AG04450 (cell line): ENCODE data around the gene MTRF1. TPM values are rescaled to one million over a fixed set of nuclear protein-coding genes. Genes with fewer than 3 reads are reported as not detected.

Experiments used
- CTCF ChIA-PET: fragments of 300-600, 350-600 bp; formaldehyde crosslinking; extraction: SDS; loops from one replicate; lab custom pipeline; 2022; ENCODE audit warnings: antibody characterized with exemption, inconsistent platforms; lab: Charles Lee
- POLR2A ChIA-PET: fragments of 350-600 bp; formaldehyde crosslinking; extraction: SDS; loops from one replicate; lab custom pipeline; 2021; ENCODE audit warnings: antibody characterized with exemption, inconsistent platforms; lab: Yijun Ruan, JAX
- DNase-seq: peaks from one replicate; pipeline ENCODE4 v3.0.0-alpha.2; 2011; ENCODE audit warnings: low read depth, low spot score
- H3K27ac ChIP-seq: one replicate; pipeline ENCODE4 v1.5.1; 2012; ENCODE audit warnings: low read depth, low read length, control low read depth
- H3K27me3 ChIP-seq: one replicate; pipeline ENCODE4 v1.6.0; 2012; ENCODE audit warnings: low read length; ENCODE audit not compliant: control insufficient read depth, insufficient read depth
- H3K4me3 ChIP-seq: 2 replicates; pipeline ENCODE4 v1.5.1; 2011; ENCODE audit warnings: mild to moderate bottlenecking, low read depth, low read length, control low read depth
- H3K9me3 ChIP-seq: 2 replicates; pipeline ENCODE4 v1.5.1; 2012; ENCODE audit warnings: low read length; ENCODE audit not compliant: control insufficient read depth, insufficient read depth
- CTCF ChIP-seq: IDR thresholded peaks from 2 replicates; pipeline ENCODE4 v1.5.1; 2011; ENCODE audit warnings: low read depth, low read length, control low read depth, inconsistent platforms
- polyA plus RNA-seq: library from polyadenylated mRNA; depleted of rRNA; stranded (reverse); fragments of >200 nt; gene quantifications from 2 replicates; pipeline ENCODE4 v1.2.3, GENCODE V29; 2011

Gene MTRF1
- polyA plus RNA-seq, 1 experiment, result 14.6 TPM

DNA sequence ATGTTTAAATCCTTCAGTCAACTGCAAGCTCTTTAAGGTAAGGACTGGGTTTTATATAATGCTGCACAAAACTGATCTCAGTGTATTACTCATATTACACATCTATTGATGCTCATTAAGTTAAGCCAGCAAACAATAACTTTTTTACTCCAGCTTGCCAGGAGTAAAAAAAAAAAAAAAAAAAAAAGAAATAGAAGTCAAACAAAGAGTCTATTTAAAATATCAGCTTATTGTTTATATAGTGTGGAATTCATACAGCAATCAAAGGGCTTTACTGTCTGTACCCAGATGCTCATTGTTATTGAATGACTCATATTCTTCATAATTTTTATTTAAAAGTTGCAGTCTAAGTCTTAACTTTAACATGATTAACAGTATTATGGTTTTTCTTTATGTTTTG lies 47.2 kb downstream of the MTRF1 start:
- no peak overlapping the region for H3K27ac ChIP-seq
- no peak for TF ChIP-seq CTCF
- POLR2A ChIA-PET, result interaction anchor here (0.6 to 1.0 kb wide), 6 partner anchors 12 to 279 kb away, joined by 3 to 6 read pairs (median 3); partner anchors contain the start of gene KBTBD7
- peak; percentile 32 for DNase-seq
- CTCF ChIA-PET, result interaction anchor here (0.7 kb wide), 1 partner anchor 241 kb away, joined by 5 read pairs; no protein-coding TSS in a partner anchor
- no peak overlapping the region for H3K4me3 ChIP-seq
- H3K9me3 ChIP-seq, result no peaks in the 10 kb centered on the region
- no peaks in the 10 kb centered on the region for H3K27me3 ChIP-seq

DNA sequence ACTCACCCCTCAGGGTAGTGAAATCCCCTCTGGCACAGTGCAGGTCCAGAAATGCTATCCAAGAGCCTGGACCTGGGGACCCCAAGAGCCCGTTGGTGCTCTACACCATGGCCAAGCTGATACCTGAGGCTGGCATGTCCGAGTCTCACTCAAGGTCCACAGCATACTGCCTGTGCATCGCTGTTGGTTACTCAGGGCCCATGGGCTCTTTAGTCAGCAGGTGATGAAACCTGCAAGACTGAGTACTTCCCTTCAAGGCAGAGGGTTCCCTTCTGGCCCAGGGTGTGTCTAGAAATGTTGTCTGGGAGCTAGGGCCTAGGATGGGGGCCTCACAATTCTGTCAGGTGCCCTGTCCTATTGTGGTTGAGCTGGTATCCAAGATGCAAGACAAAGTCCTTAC lies 49.5 kb downstream of the MTRF1 start:
- Histone ChIP-seq H3K4me3 (no peak overlapping the region), H3K27ac (no peak overlapping the region), H3K27me3 (no peaks in the 10 kb centered on the region), H3K9me3 (peaks cover 2% of the 10 kb centered on the region)
- no peak for TF ChIP-seq CTCF
- ChIA-PET POLR2A (no interaction called here), CTCF (no interaction called here)
- DNase-seq, result no peak

GRCh38 chr13:41213316-41213715 lies 50.1 kb downstream of the MTRF1 start:
- no peak overlapping the region for H3K27ac ChIP-seq
- POLR2A ChIA-PET, result no interaction called here
- DNase-seq, result no peak
- H3K4me3 ChIP-seq, result no peak overlapping the region
- H3K27me3 ChIP-seq, result no peaks in the 10 kb centered on the region
- peaks cover 2% of the 10 kb centered on the region for H3K9me3 ChIP-seq
- CTCF ChIA-PET, result no interaction called here
- no peak for TF ChIP-seq CTCF

GRCh38 chr13:41212881-41213280 lies 50.5 kb downstream of the MTRF1 start:
- POLR2A ChIA-PET, result no interaction called here
- CTCF ChIA-PET, result no interaction called here
- no peak for TF ChIP-seq CTCF
- H3K4me3 ChIP-seq, result no peak overlapping the region
- peaks cover 2% of the 10 kb centered on the region for H3K9me3 ChIP-seq
- H3K27me3 ChIP-seq, result no peaks in the 10 kb centered on the region
- no peak overlapping the region for H3K27ac ChIP-seq
- DNase-seq, result no peak

DNA sequence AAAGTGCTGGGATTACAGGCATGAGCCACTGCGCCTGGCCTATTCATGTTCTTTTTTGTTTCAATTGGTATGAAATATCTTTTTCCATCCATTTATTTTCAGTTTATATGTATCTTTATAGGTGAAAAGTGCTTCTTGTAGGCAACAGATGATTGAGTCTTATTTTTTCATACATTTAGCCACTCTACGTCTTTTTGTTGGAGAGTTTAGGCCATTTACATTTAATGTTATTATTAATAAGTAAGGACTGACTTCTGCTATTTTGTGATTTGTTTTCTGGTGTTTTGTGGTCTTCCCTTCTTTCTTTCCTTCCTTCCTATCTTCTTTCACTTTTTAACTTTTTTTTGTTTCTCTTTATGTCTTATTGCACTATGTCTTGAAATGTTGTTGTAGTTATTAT lies 52.3 kb downstream of the MTRF1 start:
- CTCF ChIA-PET, result no interaction called here
- H3K27ac ChIP-seq, result no peak overlapping the region
- no peak for DNase-seq
- no peaks in the 10 kb centered on the region for H3K27me3 ChIP-seq
- no peak for TF ChIP-seq CTCF
- H3K4me3 ChIP-seq, result no peak overlapping the region
- H3K9me3 ChIP-seq, result peaks cover 2% of the 10 kb centered on the region
- POLR2A ChIA-PET, result no interaction called here
